ENCODE data around the gene FRMPD2. TPM values are rescaled to one million over a fixed set of nuclear protein-coding genes. Genes with fewer than 3 reads are reported as not detected.
"Not testable (repeated sequence)": the region's sequence is repeated elsewhere in the genome, so short reads cannot be mapped to it uniquely, and the experiment has no call there.

Gene FRMPD2
- total RNA-seq, 1 experiment from 2014 or later = 0.30 TPM

- POLR2A ChIA-PET; H3K4me3 ChIP-seq (replicated peaks in 1 of 2; ENCODE audit: low read depth in 1 of 2, low read length in 2 of 2); H2AFZ ChIP-seq (ENCODE audit: low read depth, low read length, poor library complexity, severe bottlenecking); H3K4me2 ChIP-seq (ENCODE audit: low read length); H3K27me3 ChIP-seq (ENCODE audit: insufficient read depth, low read length); H3K27ac ChIP-seq (ENCODE audit: low read depth, low read length); ATAC-seq; H3K9me3 ChIP-seq (ENCODE audit: control insufficient read depth in 1 of 2, insufficient read depth in 1 of 2, low read depth in 1 of 2, low read length in 2 of 2); H3K9ac ChIP-seq (ENCODE audit: low read length); H3K4me1 ChIP-seq (ENCODE audit: control insufficient read depth in 1 of 2, insufficient read depth in 2 of 2, low read length in 2 of 2); intact Hi-C loops (cut with micrococcal nuclease); BruUV-seq (replicated peaks); DNase-seq (ENCODE audit: low read depth, low spot score); H3K9me2 ChIP-seq (ENCODE audit: insufficient read depth); H3K79me2 ChIP-seq (ENCODE audit: insufficient read depth, low read length); CTCF ChIA-PET; H3K36me3 ChIP-seq (ENCODE audit: control insufficient read depth in 1 of 2, insufficient read depth in 2 of 2, low read length in 2 of 2); H4K20me1 ChIP-seq (ENCODE audit: insufficient read depth); RAD21 ChIA-PET (ENCODE audit: low non-redundant PET in 1 of 2, low total read pairs in 2 of 2, uncharacterized antibody in 2 of 2, unreplicated experiment in 2 of 2): not testable (repeated sequence)
Measured at GRCh38 chr10:48110277-48110676, 164.2 kb downstream of the FRMPD2 start.

Other genes starting within 250 kb of the FRMPD2 start
- 71.0 TPM for gene MAPK8, start 32.0 kb upstream of the FRMPD2 start, total RNA-seq (2021; ENCODE audit: unreplicated experiment)